ENCODE results near the gene TBL1XR1.

DNA sequence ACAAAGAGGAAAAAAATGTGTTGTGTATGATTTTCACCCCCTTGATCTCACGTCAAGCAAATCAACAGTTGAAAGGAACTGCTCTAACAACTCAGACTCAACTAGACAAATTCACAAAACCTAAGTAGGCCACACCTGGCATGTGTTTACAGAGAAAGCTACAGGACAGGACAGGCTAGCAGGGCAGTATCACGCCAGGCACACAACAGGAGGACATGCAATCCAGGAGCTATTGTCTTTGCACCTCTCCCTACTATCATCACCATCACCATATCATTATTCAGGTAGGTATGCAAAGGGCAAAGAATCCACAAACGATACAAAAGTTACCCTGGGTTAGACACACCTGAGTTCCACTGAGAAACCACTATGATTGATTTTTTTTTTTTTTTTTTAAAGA lies 86.4 kb downstream of the TBL1XR1 start:
- TF ChIP-seq POLR2AphosphoS5 (IDR thresholded peaks at IDR 0.05; ENCODE audit: insufficient read depth, low read depth, low read length) (no peak), EZH2 (IDR thresholded peaks at IDR 0.05; ENCODE audit: borderline replicate concordance, low read depth, low read length, severe bottlenecking) (no peak), FOS (IDR thresholded peaks at IDR 0.05; ENCODE audit: borderline replicate concordance, insufficient read depth, low read length) (no peak)
- TF ChIP-seq, protein P1, sequence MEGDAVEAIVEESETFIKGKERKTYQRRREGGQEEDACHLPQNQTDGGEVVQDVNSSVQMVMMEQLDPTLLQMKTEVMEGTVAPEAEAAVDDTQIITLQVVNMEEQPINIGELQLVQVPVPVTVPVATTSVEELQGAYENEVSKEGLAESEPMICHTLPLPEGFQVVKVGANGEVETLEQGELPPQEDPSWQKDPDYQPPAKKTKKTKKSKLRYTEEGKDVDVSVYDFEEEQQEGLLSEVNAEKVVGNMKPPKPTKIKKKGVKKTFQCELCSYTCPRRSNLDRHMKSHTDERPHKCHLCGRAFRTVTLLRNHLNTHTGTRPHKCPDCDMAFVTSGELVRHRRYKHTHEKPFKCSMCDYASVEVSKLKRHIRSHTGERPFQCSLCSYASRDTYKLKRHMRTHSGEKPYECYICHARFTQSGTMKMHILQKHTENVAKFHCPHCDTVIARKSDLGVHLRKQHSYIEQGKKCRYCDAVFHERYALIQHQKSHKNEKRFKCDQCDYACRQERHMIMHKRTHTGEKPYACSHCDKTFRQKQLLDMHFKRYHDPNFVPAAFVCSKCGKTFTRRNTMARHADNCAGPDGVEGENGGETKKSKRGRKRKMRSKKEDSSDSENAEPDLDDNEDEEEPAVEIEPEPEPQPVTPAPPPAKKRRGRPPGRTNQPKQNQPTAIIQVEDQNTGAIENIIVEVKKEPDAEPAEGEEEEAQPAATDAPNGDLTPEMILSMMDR (IDR thresholded peaks at IDR 0.05; ENCODE audit: extremely low read depth in 1 of 2, insufficient read depth in 1 of 2, low read depth in 1 of 2, low read length in 2 of 2), result no peak

All from endothelial cell of umbilical vein (primary cell).